ENCODE results near the gene OR2T2.
"Not testable (repeated sequence)": the region's sequence is repeated elsewhere in the genome, so short reads cannot be mapped to it uniquely, and the experiment has no call there.

GRCh38 chr1:248488289-248488688 is 42.9 kb downstream of the OR2T2 start, which contains the start of gene OR2T5:
- TF ChIP-seq CTCF (IDR thresholded peaks at IDR 0.05; ENCODE audit: low read depth, low read length, missing input control); GABPA (IDR thresholded peaks at IDR 0.05 in 1 of 2, conservative IDR thresholded peaks at IDR 0.05 in 1 of 2): not testable (repeated sequence)

Measured in liver (tissue), 3 donors.